A673 (cell line): Measurements from ENCODE around the gene OAS2.

Experiments used
- CTCF ChIP-seq: fragments of 300-800, 200-600 bp; sonication (generic); conservative IDR thresholded peaks from 2 replicates; pipeline ENCODE4 v1.5.1; 2017; ENCODE audit warnings: low read depth, mild to moderate bottlenecking, antibody characterized with exemption, low read length, moderate library complexity, mixed read lengths
- EZH2 ChIP-seq: fragments of 200-600 bp; sonication (generic); IDR thresholded peaks from 2 replicates; pipeline ENCODE4 v1.6.1; 2017; ENCODE audit warnings: borderline replicate concordance, low read depth, mild to moderate bottlenecking, mixed read lengths, antibody characterized with exemption, low read length; ENCODE audit not compliant: poor library complexity, severe bottlenecking

GRCh38 chr12:113016796-113017195 lies 38.5 kb downstream of the OAS2 start:
- no peak for TF ChIP-seq CTCF
- no peak for TF ChIP-seq EZH2
